ENCODE measurements around the gene MATK.
A peak's percentile ranks its signal among the peaks of the same experiment; 100 is the strongest.

The MATK gene

GRCh38 chr19:3821857-3822364 is 35.7 kb upstream of the MATK start (continued):
- TF ChIP-seq KLF17 (tag by site-specific recombination; IDR thresholded peaks at IDR 0.05) (0 out of 2 replicates have a peak, but pooled peaks have one; percentile 24), SP7 (tag by site-specific recombination; IDR thresholded peaks at IDR 0.05) (peak; percentile 54; the same call in 1 of the 2 replicates), ZNF600 (tag by site-specific recombination; IDR thresholded peaks at IDR 0.05) (peak; percentile 39; the same call in 1 of the 2 replicates), ZNF175 (tag by site-specific recombination; IDR thresholded peaks at IDR 0.05) (no peak), ZBTB26 (tag by site-specific recombination; optimal IDR thresholded peaks at IDR 0.05) (peak; percentile 21), ZNF76 (tag by site-specific recombination; IDR thresholded peaks at IDR 0.05; ENCODE audit: borderline replicate concordance, low read depth) (0 out of 2 replicates have a peak, but pooled peaks have one; percentile 17), ZNF623 (tag by site-specific recombination; IDR thresholded peaks at IDR 0.05) (peak; percentile 94)
- TF ChIP-seq, protein P1, sequence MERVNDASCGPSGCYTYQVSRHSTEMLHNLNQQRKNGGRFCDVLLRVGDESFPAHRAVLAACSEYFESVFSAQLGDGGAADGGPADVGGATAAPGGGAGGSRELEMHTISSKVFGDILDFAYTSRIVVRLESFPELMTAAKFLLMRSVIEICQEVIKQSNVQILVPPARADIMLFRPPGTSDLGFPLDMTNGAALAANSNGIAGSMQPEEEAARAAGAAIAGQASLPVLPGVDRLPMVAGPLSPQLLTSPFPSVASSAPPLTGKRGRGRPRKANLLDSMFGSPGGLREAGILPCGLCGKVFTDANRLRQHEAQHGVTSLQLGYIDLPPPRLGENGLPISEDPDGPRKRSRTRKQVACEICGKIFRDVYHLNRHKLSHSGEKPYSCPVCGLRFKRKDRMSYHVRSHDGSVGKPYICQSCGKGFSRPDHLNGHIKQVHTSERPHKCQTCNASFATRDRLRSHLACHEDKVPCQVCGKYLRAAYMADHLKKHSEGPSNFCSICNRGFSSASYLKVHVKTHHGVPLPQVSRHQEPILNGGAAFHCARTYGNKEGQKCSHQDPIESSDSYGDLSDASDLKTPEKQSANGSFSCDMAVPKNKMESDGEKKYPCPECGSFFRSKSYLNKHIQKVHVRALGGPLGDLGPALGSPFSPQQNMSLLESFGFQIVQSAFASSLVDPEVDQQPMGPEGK (tag by site-specific recombination; IDR thresholded peaks at IDR 0.05): peak; percentile 42; the same call in 1 of the 2 replicates

- ChIA-PET CTCF (interaction anchor here (0.7 to 2.1 kb wide), 5 partner anchors 9 to 59 kb away, joined by 3 to 16 read pairs (median 9); partner anchors contain the start of gene MRPL54), POLR2A (interaction anchor here (1.3 kb wide), 1 partner anchor 59 kb away, joined by 5 read pairs; the partner anchor contains the start of gene MRPL54)
- H3K27ac ChIP-seq (ENCODE audit: extremely low read depth, low read depth, low read length): no peak overlapping the region
- no peaks in the 10 kb centered on the region for H3K9me3 ChIP-seq (ENCODE audit: control insufficient read depth, insufficient read depth, low read depth, low read length)
- TF ChIP-seq ZFP37 (tag by site-specific recombination; IDR thresholded peaks at IDR 0.05) (no peak), HIC1 (tag by site-specific recombination; IDR thresholded peaks at IDR 0.05) (peak; percentile 58)
- H3K36me3 ChIP-seq (ENCODE audit: control insufficient read depth in 2 of 2, insufficient read depth in 1 of 2, low read length in 2 of 2): no peaks in the 10 kb centered on the region
- H3K4me1 ChIP-seq (ENCODE audit: control insufficient read depth, insufficient read depth, low read length): no peaks in the 10 kb centered on the region
- no peak overlapping the region for H3K4me3 ChIP-seq (ENCODE audit: low read depth, low read length)
Observed at GRCh38 chr19:3821156-3821555, 35.0 kb upstream of the MATK start.

GRCh38 chr19:3819989-3820388 is 33.8 kb upstream of the MATK start:
- no peak overlapping the region for H3K27ac ChIP-seq (ENCODE audit: extremely low read depth, low read depth, low read length)
- H3K4me3 ChIP-seq (ENCODE audit: low read depth, low read length): no peak overlapping the region
- H3K4me1 ChIP-seq (ENCODE audit: control insufficient read depth, insufficient read depth, low read length): no peaks in the 10 kb centered on the region
- no peak for TF ChIP-seq ZNF404 (tag by site-specific recombination; IDR thresholded peaks at IDR 0.05)
- no peak for TF ChIP-seq BCL6B (tag by site-specific recombination; IDR thresholded peaks at IDR 0.05)
- no peak for TF ChIP-seq ZNF239 (tag by site-specific recombination; IDR thresholded peaks at IDR 0.05)
- TF ChIP-seq OVOL3 (tag by site-specific recombination; IDR thresholded peaks at IDR 0.05): no peak
- no peak for TF ChIP-seq ZNF837 (tag by site-specific recombination; IDR thresholded peaks at IDR 0.05)
- TF ChIP-seq ZNF175 (tag by site-specific recombination; IDR thresholded peaks at IDR 0.05): no peak
- ChIA-PET POLR2A (no interaction called here), CTCF (no interaction called here)
- no peaks in the 10 kb centered on the region for H3K9me3 ChIP-seq (ENCODE audit: control insufficient read depth, insufficient read depth, low read depth, low read length)
- H3K36me3 ChIP-seq (ENCODE audit: control insufficient read depth in 2 of 2, insufficient read depth in 1 of 2, low read length in 2 of 2): no peaks in the 10 kb centered on the region

Measured in HEK293 (cell line).